H1 (cell line): ENCODE results near the gene SCPEP1. TPM values are rescaled to one million over a fixed set of nuclear protein-coding genes. Genes with fewer than 3 reads are reported as not detected.

Experiments used
- CTCF ChIA-PET: fragments of 300-600 bp; sonication (Branson Sonifier 250); formaldehyde crosslinking; loops from one replicate; lab custom pipeline; 2021; ENCODE audit not compliant: partially characterized antibody; lab: Charles Lee
- POLR2A ChIA-PET: fragments of 300-600 bp; sonication (Branson Sonifier 250); formaldehyde crosslinking; loops from one replicate; lab custom pipeline; 2021; ENCODE audit warnings: inconsistent platforms; ENCODE audit not compliant: partially characterized antibody; lab: Charles Lee
- DNase-seq, 2 experiments: peaks; one replicate each; pipeline versions ENCODE4 v3.0.0 to v3.0.0-alpha.2; 2010 to 2022; ENCODE audit warnings: low spot score in 2 of 2, low read depth in 1 of 2, mixed read lengths in 1 of 2
- FAIRE-seq: peaks from 2 replicates; lab custom pipeline; 2011; peaks lifted over from hg19 to GRCh38; lab: Jason Lieb, UNC
- H2AFZ ChIP-seq: 2 replicates; pipeline ENCODE4 v1.8.1; 2012; ENCODE audit warnings: low read length, inconsistent platforms
- H2AK5ac ChIP-seq: 2 replicates; pipeline ENCODE4 v1.6.1; 2013; ENCODE audit warnings: low read depth, low read length
- H2BK120ac ChIP-seq: replicated peaks from 2 replicates; pipeline ENCODE3; 2013; ENCODE audit warnings: low read depth, low read length, inconsistent platforms
- H2BK12ac ChIP-seq: 2 replicates; pipeline ENCODE4 v1.6.1; 2013; ENCODE audit warnings: low read depth, low read length
- H2BK15ac ChIP-seq: 2 replicates; pipeline ENCODE4 v1.6.1; 2013; ENCODE audit warnings: low read length
- H2BK20ac ChIP-seq: 2 replicates; pipeline ENCODE4 v1.6.1; 2013; ENCODE audit warnings: low read length
- H2BK5ac ChIP-seq: 2 replicates; pipeline ENCODE4 v1.6.1; 2013; ENCODE audit warnings: low read depth, low read length
- H3K14ac ChIP-seq: 2 replicates; pipeline ENCODE4 v1.6.1; 2013; ENCODE audit warnings: inconsistent platforms; ENCODE audit not compliant: insufficient read length
- H3K18ac ChIP-seq: 2 replicates; pipeline ENCODE4 v1.6.1; 2013; ENCODE audit warnings: low read length; ENCODE audit errors: extremely low read depth
- H3K23ac ChIP-seq: 2 replicates; pipeline ENCODE4 v1.6.1; 2013; ENCODE audit warnings: inconsistent platforms; ENCODE audit not compliant: insufficient read length
- H3K23me2 ChIP-seq: 2 replicates; pipeline ENCODE4 v1.6.1; 2013; ENCODE audit warnings: low read depth, low read length
- H3K27ac ChIP-seq: 2 replicates; pipeline ENCODE4 v1.6.1; 2011; ENCODE audit warnings: low read depth, low read length, inconsistent platforms
- H3K27me3 ChIP-seq, 4 experiments: replicated peaks in 1 of 4; 1 replicate in 1 of 4; 2 replicates in 3 of 4; pipeline versions ENCODE4 v1.6.1 to v1.8.1; 2011 to 2013; ENCODE audit warnings: low read length in 3 of 4, mild to moderate bottlenecking in 3 of 4, inconsistent platforms in 2 of 4, mixed read lengths in 2 of 4, moderate library complexity in 1 of 4; ENCODE audit not compliant: control insufficient read depth in 3 of 4, insufficient read depth in 3 of 4; ENCODE audit errors: extremely low read depth in 1 of 4
- H3K36me3 ChIP-seq, 4 experiments: 2 replicates each; pipeline versions ENCODE4 v1.6.1 to v1.8.1; 2011 to 2013; ENCODE audit warnings: mild to moderate bottlenecking in 4 of 4, low read length in 3 of 4, moderate library complexity in 2 of 4, control low read depth in 1 of 4, inconsistent platforms in 1 of 4; ENCODE audit not compliant: insufficient read depth in 4 of 4, control insufficient read depth in 2 of 4
- H3K4ac ChIP-seq: replicated peaks from 2 replicates; pipeline ENCODE3; 2013; ENCODE audit warnings: low read length, low read depth, mixed read lengths, inconsistent platforms; ENCODE audit not compliant: insufficient read length
- H3K4me1 ChIP-seq, 4 experiments: replicated peaks in 1 of 4; 1 replicate in 1 of 4; 2 replicates in 3 of 4; pipeline versions ENCODE4 v1.6.1 to v1.8.1; 2011 to 2013; ENCODE audit warnings: low read length in 3 of 4, inconsistent platforms in 2 of 4, mixed read lengths in 1 of 4; ENCODE audit not compliant: insufficient read depth in 4 of 4, control insufficient read depth in 3 of 4
- H3K4me2 ChIP-seq, 2 experiments: 2 replicates each; pipeline versions ENCODE4 v1.6.1 to v1.8.1; 2011 to 2013; ENCODE audit warnings: low read depth in 2 of 2, low read length in 2 of 2, control low read depth in 1 of 2, inconsistent platforms in 1 of 2, mild to moderate bottlenecking in 1 of 2; ENCODE audit not compliant: insufficient read depth in 1 of 2
- H3K4me3 ChIP-seq, 4 experiments: fragments of 200-600, 300-600 bp in 1 of 4; sonication (generic), shearing (Covaris generic), sonication (Bioruptor Twin) in 1 of 4; 2 replicates each; pipeline versions ENCODE4 v1.5.1 to v1.8.1; 2011 to 2016; ENCODE audit warnings: low read length in 4 of 4, low read depth in 3 of 4, control low read depth in 2 of 4, inconsistent platforms in 2 of 4, mild to moderate bottlenecking in 2 of 4, mixed read lengths in 1 of 4, moderate library complexity in 1 of 4; ENCODE audit not compliant: insufficient read depth in 2 of 4; ENCODE audit errors: extremely low read depth in 1 of 4
- H3K56ac ChIP-seq: replicated peaks from 2 replicates; pipeline ENCODE3; 2013; ENCODE audit warnings: low read depth, mild to moderate bottlenecking, mixed read lengths, low read length, inconsistent platforms; ENCODE audit not compliant: insufficient read length
- H3K79me1 ChIP-seq: 2 replicates; pipeline ENCODE4 v1.6.1; 2013; ENCODE audit warnings: low read depth, low read length, control low read depth
- H3K79me2 ChIP-seq, 2 experiments: 2 replicates each; pipeline versions ENCODE4 v1.6.1 to v1.8.1; 2012 to 2013; ENCODE audit warnings: low read length in 2 of 2, mild to moderate bottlenecking in 2 of 2, inconsistent platforms in 1 of 2; ENCODE audit not compliant: insufficient read depth in 2 of 2, control insufficient read depth in 1 of 2
- H3K9ac ChIP-seq, 4 experiments: replicated peaks in 1 of 4; 1 replicate in 1 of 4; 2 replicates in 3 of 4; pipeline versions ENCODE4 v1.6.1 to v1.8.1; 2011 to 2013; ENCODE audit warnings: low read depth in 3 of 4, low read length in 3 of 4, control low read depth in 2 of 4, mild to moderate bottlenecking in 2 of 4, moderate library complexity in 2 of 4, inconsistent platforms in 1 of 4; ENCODE audit errors: extremely low read depth in 1 of 4
- H3K9me3 ChIP-seq, 2 experiments: 2 replicates each; pipeline versions ENCODE4 v1.6.1 to v1.8.1; 2012 to 2013; ENCODE audit warnings: mild to moderate bottlenecking in 2 of 2, moderate library complexity in 2 of 2, control low read depth in 1 of 2, inconsistent platforms in 1 of 2, low read depth in 1 of 2, low read length in 1 of 2, mixed read lengths in 1 of 2; ENCODE audit not compliant: insufficient read depth in 2 of 2
- H4K20me1 ChIP-seq, 2 experiments: replicated peaks in 1 of 2; 2 replicates each; pipeline versions ENCODE3 to v1.8.1; 2011 to 2013; ENCODE audit warnings: inconsistent platforms in 2 of 2, low read length in 2 of 2, mild to moderate bottlenecking in 1 of 2; ENCODE audit not compliant: insufficient read depth in 2 of 2, control insufficient read depth in 1 of 2
- H4K5ac ChIP-seq: 2 replicates; pipeline ENCODE4 v1.6.1; 2013; ENCODE audit warnings: low read length, low read depth, mixed read lengths, inconsistent platforms; ENCODE audit not compliant: insufficient read length
- H4K8ac ChIP-seq: 2 replicates; pipeline ENCODE4 v1.8.0; 2013; ENCODE audit warnings: mild to moderate bottlenecking, moderate library complexity, low read length, inconsistent platforms; ENCODE audit not compliant: insufficient read depth; ENCODE audit errors: extremely low read depth
- H4K91ac ChIP-seq: replicated peaks from 2 replicates; pipeline ENCODE3; 2013; ENCODE audit warnings: low read length, mixed read lengths, inconsistent platforms; ENCODE audit not compliant: insufficient read length
- EGR1 ChIP-seq: IDR thresholded peaks from 2 replicates; pipeline ENCODE4 v1.6.1; 2011; ENCODE audit warnings: low read depth, low read length, borderline replicate concordance
- NRF1 ChIP-seq: IDR thresholded peaks from 2 replicates; pipeline ENCODE4 v1.6.1; 2011; ENCODE audit warnings: mild to moderate bottlenecking, low read depth, low read length, improper control_type of control experiment
- SP2 ChIP-seq: IDR thresholded peaks from 2 replicates; pipeline ENCODE4 v1.6.1; 2012; ENCODE audit warnings: mild to moderate bottlenecking, low read length, inconsistent platforms
- SRF ChIP-seq: IDR thresholded peaks from 2 replicates; pipeline ENCODE4 v1.6.1; 2011; ENCODE audit warnings: mild to moderate bottlenecking, low read depth, low read length, moderate library complexity
- TAF7 ChIP-seq: optimal IDR thresholded peaks from 2 replicates; pipeline ENCODE3; 2011; ENCODE audit warnings: low read depth, mild to moderate bottlenecking, inconsistent platforms, low read length, moderate library complexity, borderline replicate concordance
- WGBS, 2 experiments: shearing (Covaris generic) in 1 of 2; methylation state at CpG; one replicate each; pipeline versions ENCODE4 v1.1.6 to v1.1.7; 2013 to 2015; ENCODE audit warnings: low lambda C conversion rate in 2 of 2, mixed read lengths in 2 of 2, inconsistent platforms in 1 of 2, low coverage in 1 of 2, missing lambda C conversion rate in 1 of 2; ENCODE audit not compliant: insufficient replicate concordance in 2 of 2, insufficient coverage in 1 of 2, insufficient read length in 1 of 2; ENCODE audit errors: extremely low coverage in 1 of 2, missing lambda C conversion rate in 1 of 2; 5-methylcytosine and 5-hydroxymethylcytosine counted together
- polyA plus RNA-seq, 7 experiments: library from polyadenylated mRNA; depleted of rRNA in 3 of 7; stranded (reverse) in 5 of 7; unstranded in 2 of 7; fragments of >200 nt in 5 of 7; fragments of 200-250 nt in 2 of 7; gene quantifications; 1 replicate in 5 of 7; 2 replicates in 1 of 7; 4 replicates in 1 of 7; pipeline versions ENCODE4 v1.2.1 to v1.2.3, GENCODE V29; 2011 to 2013; ENCODE audit warnings: missing spikeins in 2 of 7, mixed read lengths in 2 of 7
- total RNA-seq: library from RNA; stranded (reverse); fragmentation: NEBNext Ultra II Directional; extraction: Animal tissue kit (Norgen Biotek cat#: 25700); gene quantifications from 2 replicates; pipeline ENCODE4 v1.2.1, GENCODE V29; 2021

SCPEP1 gene
- total and polyA plus RNA-seq, 2 of the 8 experiments (the other 6 are each of a cell fraction or from before 2014, with no cell fraction given), result 30.7 to 52.6 TPM

DNA sequence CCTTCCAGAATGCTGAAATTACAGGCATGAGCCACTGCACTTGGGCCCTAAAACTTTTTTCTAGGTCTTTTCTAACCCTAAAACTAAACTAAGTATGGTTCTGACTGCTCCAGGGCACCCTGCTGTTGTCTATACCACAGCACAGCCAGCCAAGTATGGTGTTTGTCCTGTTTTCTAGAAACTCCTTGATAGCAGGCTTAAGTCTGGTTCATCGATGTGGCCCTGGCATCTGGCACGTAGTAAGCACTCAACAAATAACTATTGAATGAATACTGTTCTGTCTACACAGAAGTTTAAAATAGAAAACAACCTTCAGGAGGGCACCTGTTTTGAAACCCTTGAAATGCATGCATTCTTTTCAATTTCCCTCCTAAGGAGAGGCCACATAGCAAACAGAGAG, 62.6 kb downstream of the SCPEP1 start:
- Histone ChIP-seq H3K4me1 (peaks cover 0 to 9% (median 4%) of the 10 kb centered on the region in 4 experiments; a peak in 3 of 7 replicates), H3K79me2 (no peaks in the 10 kb centered on the region), H2BK12ac (0 out of 2 replicates have a peak overlapping the region, but pooled peaks have one; percentile 22), H2BK120ac (no peak overlapping the region), H3K9ac (no peak overlapping the region), H3K36me3 (no peaks in the 10 kb centered on the region), H3K9me3 (no peaks in the 10 kb centered on the region), H2BK5ac (no peak overlapping the region), H3K23me2 (no peaks in the 10 kb centered on the region), H3K4ac (no peak overlapping the region), H3K4me2 (no peak overlapping the region), H3K27ac (no peak overlapping the region), H4K20me1 (no peaks in the 10 kb centered on the region), H4K5ac (no peak overlapping the region), H3K79me1 (no peaks in the 10 kb centered on the region), H2AK5ac (peak overlapping the region; percentile 53; the same call in 1 of the 2 replicates), H3K56ac (no peak overlapping the region), H3K18ac (no peak overlapping the region), H3K4me3 (no peak overlapping the region), H2AFZ (no peak overlapping the region), H3K23ac (no peak overlapping the region), H2BK20ac (no peak overlapping the region), H4K91ac (no peak overlapping the region), H3K27me3 (no peaks in the 10 kb centered on the region), H4K8ac (no peak overlapping the region), H2BK15ac (no peak overlapping the region), H3K14ac (no peak overlapping the region)
- FAIRE-seq, result no peak
- CTCF ChIA-PET, result interaction anchor here (0.9 kb wide), 1 partner anchor 9 kb away, joined by 3 read pairs; no protein-coding TSS in a partner anchor
- POLR2A ChIA-PET, result no interaction called here
- DNase-seq, result no peak
- TF ChIP-seq EGR1 (no peak), NRF1 (no peak), SRF (no peak), SP2 (no peak), TAF7 (no peak)
- 85% methylated on average over 2 of the region's 2 CpGs; no CpG with 5 or more reads in 1 of the 2 experiments for WGBS, 2 experiments
